ENCODE data around the gene HABP4.

The HABP4 gene

GRCh38 chr9:96423322-96423984 is 26.5 kb upstream of the HABP4 start:
- TF ChIP-seq CTCF (IDR thresholded peaks at IDR 0.05; ENCODE audit: borderline replicate concordance, insufficient read depth, low read depth, low read length), result no peak
- no peak overlapping the region for H3K4me3 ChIP-seq (ENCODE audit: low read depth, low read length)

GRCh38 chr9:96423985-96424336 is 26.0 kb upstream of the HABP4 start:
- TF ChIP-seq CTCF (IDR thresholded peaks at IDR 0.05; ENCODE audit: borderline replicate concordance, insufficient read depth, low read depth, low read length), result no peak
- no peak overlapping the region for H3K4me3 ChIP-seq (ENCODE audit: low read depth, low read length)

GRCh38 chr9:96425500-96426169 is 24.3 kb upstream of the HABP4 start:
- no peak for TF ChIP-seq CTCF (IDR thresholded peaks at IDR 0.05; ENCODE audit: borderline replicate concordance, insufficient read depth, low read depth, low read length)
- no peak overlapping the region for H3K4me3 ChIP-seq (ENCODE audit: low read depth, low read length)

GRCh38 chr9:96429732-96430131 is 20.2 kb upstream of the HABP4 start:
- TF ChIP-seq CTCF (IDR thresholded peaks at IDR 0.05; ENCODE audit: borderline replicate concordance, insufficient read depth, low read depth, low read length), result no peak
- H3K4me3 ChIP-seq (ENCODE audit: low read depth, low read length), result no peak overlapping the region

- no peak overlapping the region for H3K4me3 ChIP-seq (ENCODE audit: low read depth, low read length)
- no peak for TF ChIP-seq CTCF (IDR thresholded peaks at IDR 0.05; ENCODE audit: borderline replicate concordance, insufficient read depth, low read depth, low read length)
Measured at GRCh38 chr9:96430377-96430776, 19.6 kb upstream of the HABP4 start.

GRCh38 chr9:96435345-96435744 is 14.6 kb upstream of the HABP4 start:
- TF ChIP-seq CTCF (IDR thresholded peaks at IDR 0.05; ENCODE audit: borderline replicate concordance, insufficient read depth, low read depth, low read length), result no peak

GRCh38 chr9:96436063-96436455 is 13.9 kb upstream of the HABP4 start:
- no peak overlapping the region for H3K4me3 ChIP-seq (ENCODE audit: low read depth, low read length)
- TF ChIP-seq CTCF (IDR thresholded peaks at IDR 0.05; ENCODE audit: borderline replicate concordance, insufficient read depth, low read depth, low read length), result no peak

More at GRCh38 chr9:96435345-96435744, 14.6 kb upstream of the HABP4 start:
- no peak overlapping the region for H3K4me3 ChIP-seq (ENCODE audit: low read depth, low read length)

Measured in GM12875 (cell line).